Lower leg skin (tissue), 3 donors: ENCODE data around the gene ADRB2.

Source experiments
- CTCF ChIP-seq, 3 donors: fragments of 450-650 bp; IDR thresholded peaks; one replicate each; pipeline ENCODE4 v1.5.1; 2016; ENCODE audit warnings: antibody characterized with exemption in 3 of 3, mild to moderate bottlenecking in 3 of 3, moderate library complexity in 2 of 3
- POLR2A ChIP-seq, 2 donors: fragments of 450-650 bp; IDR thresholded peaks; one replicate each; pipeline ENCODE4 v1.6.1; 2016 to 2017; ENCODE audit warnings: antibody characterized with exemption in 2 of 2, mild to moderate bottlenecking in 1 of 2, moderate library complexity in 1 of 2

DNA sequence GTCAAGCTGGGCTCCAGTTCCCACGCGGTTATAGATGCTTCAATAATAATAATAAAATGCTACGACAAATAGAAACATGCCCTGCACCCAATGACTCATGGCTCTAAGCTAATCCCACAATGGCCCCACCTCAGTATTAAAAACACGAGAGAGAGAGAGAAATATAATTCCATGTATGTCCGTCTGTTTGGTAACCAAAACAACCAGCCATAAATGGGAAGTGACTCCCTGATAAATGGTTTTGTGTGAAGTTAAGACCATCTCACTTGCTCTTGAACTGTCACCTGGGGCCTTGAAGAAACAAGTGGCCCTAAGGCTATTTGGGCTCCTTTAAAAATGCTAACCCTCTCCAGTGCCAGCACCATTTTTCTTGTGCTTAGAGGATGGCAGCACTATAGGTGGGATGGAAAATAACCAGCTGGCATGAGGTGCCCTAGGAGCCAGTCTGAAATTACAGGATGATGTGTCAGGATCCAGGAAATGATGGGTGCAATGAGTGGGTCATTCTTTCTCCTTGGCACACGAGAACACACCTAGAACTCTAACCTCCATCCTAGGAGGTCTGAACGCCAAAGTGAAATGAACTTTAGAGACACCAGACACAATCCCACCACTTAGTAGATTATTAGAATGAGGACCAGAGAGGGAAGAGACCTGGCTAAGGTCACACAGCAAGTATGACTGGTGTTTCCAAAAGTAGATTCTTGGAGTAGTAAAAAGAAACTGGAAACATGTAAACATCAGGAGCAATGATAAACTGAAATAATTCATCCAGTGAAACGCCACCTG, 35.7 kb upstream of the ADRB2 start:
- TF ChIP-seq CTCF (IDR thresholded peaks at IDR 0.05), result no peak
- TF ChIP-seq POLR2A (IDR thresholded peaks at IDR 0.05), result no peak
